NCI-H2196 (cell line): ENCODE results near the gene TCEAL4.
A peak's percentile ranks its signal among the peaks of the same experiment; 100 is the strongest.

Experiments used
- DNase-seq: peaks from one replicate; lab custom pipeline; 2025; ENCODE audit not compliant: unreplicated experiment; lab: John Stamatoyannopoulos, UW

The TCEAL4 gene

GRCh38 chrX:103585411-103586313, at the start of gene TCEAL4:
Gene TCEAL4 (plus strand): TSS chrX:103585515. CDS start chrX:103586676, 1,161 bp downstream.
- peak; percentile 38 for DNase-seq

GRCh38 chrX:103536071-103536470, 49.2 kb upstream of the TCEAL4 start:
- no peak for DNase-seq

GRCh38 chrX:103536732-103537131, 48.6 kb upstream of the TCEAL4 start:
- no peak for DNase-seq

- no peak for DNase-seq
These were observed 47.4 kb upstream of the TCEAL4 start for GRCh38 chrX:103537871-103538387.

- no peak for DNase-seq
These were observed 46.6 kb upstream of the TCEAL4 start for GRCh38 chrX:103538728-103539127.

- DNase-seq = no peak
These were observed 45.6 kb upstream of the TCEAL4 start for GRCh38 chrX:103539695-103540094.

GRCh38 chrX:103540145-103540544, 45.2 kb upstream of the TCEAL4 start:
- no peak for DNase-seq

GRCh38 chrX:103549916-103550315, 35.4 kb upstream of the TCEAL4 start:
- DNase-seq = no peak

- DNase-seq = no peak
These were observed 34.8 kb upstream of the TCEAL4 start for GRCh38 chrX:103550415-103551051.

GRCh38 chrX:103552236-103552635, 33.1 kb upstream of the TCEAL4 start:
- DNase-seq = no peak

GRCh38 chrX:103554687-103555424, 30.5 kb upstream of the TCEAL4 start:
- peak; percentile 55 for DNase-seq

- DNase-seq = peak; percentile 4
These were observed 28.2 kb upstream of the TCEAL4 start for GRCh38 chrX:103556963-103557612.

- no peak for DNase-seq
These were observed 25.1 kb upstream of the TCEAL4 start for GRCh38 chrX:103560256-103560655.

- no peak for DNase-seq
These were observed 22.5 kb upstream of the TCEAL4 start for GRCh38 chrX:103562801-103563200.

- DNase-seq = no peak
These were observed 20.1 kb upstream of the TCEAL4 start for GRCh38 chrX:103565197-103565596.

GRCh38 chrX:103565752-103566151, 19.6 kb upstream of the TCEAL4 start:
- DNase-seq = no peak

- no peak for DNase-seq
These were observed 14.2 kb upstream of the TCEAL4 start for GRCh38 chrX:103571121-103571520.

- no peak for DNase-seq
These were observed 13.6 kb upstream of the TCEAL4 start for GRCh38 chrX:103571726-103572125.

GRCh38 chrX:103573202-103573601, 12.1 kb upstream of the TCEAL4 start:
- no peak for DNase-seq

GRCh38 chrX:103584596-103584995, 719 bp upstream of the TCEAL4 start:
- DNase-seq = peak; percentile 7

GRCh38 chrX:103586314-103586646, 965 bp downstream of the TCEAL4 start:
- no peak for DNase-seq
